DMS53 treated with DMSO at 0.1 percent for 48 hours (cell line): ENCODE data around the gene COL9A3.

Experiments
- DNase-seq: peaks from one replicate; lab custom pipeline; 2025; ENCODE audit not compliant: unreplicated experiment; lab: John Stamatoyannopoulos, UW

Gene COL9A3

DNA sequence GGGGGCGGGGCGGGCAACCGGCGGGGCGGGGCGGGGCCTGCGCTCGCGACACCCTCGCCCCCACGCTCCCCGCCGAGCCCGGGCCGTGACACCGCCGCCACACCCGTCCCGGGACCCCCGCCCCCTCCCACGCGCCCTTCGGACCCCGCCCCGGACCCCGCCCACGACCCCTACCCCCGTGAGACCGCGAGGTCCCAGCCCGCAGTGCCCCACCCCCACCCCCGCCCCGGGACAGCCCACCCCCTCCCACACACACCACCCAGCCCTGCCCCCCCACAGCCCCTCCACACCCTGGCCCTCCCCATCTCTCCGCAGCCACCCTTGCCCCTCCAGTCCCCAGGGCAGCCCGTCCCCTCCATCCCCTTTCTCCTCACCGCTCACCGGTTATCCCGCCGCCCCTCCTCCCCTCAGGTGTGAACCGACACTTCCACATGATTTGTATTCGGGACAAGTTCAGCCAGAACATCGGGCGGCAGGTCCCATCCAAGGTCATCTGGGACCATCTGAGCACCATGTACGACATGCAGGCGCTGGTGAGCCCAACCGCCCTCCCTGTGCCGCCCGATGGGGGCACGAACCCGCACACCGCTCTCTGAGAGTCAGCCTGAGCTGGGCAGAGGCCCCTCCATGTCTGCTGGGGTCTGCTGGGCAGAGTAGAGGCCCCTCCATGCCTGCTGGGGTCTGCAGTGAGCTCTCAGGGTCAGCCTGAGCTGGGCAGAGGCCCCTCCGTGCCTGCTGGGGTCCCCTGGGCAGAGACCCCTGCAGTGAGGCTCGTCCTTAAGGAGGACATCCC lies 20.0 kb upstream of the COL9A3 start:
- no peak for DNase-seq

DNA sequence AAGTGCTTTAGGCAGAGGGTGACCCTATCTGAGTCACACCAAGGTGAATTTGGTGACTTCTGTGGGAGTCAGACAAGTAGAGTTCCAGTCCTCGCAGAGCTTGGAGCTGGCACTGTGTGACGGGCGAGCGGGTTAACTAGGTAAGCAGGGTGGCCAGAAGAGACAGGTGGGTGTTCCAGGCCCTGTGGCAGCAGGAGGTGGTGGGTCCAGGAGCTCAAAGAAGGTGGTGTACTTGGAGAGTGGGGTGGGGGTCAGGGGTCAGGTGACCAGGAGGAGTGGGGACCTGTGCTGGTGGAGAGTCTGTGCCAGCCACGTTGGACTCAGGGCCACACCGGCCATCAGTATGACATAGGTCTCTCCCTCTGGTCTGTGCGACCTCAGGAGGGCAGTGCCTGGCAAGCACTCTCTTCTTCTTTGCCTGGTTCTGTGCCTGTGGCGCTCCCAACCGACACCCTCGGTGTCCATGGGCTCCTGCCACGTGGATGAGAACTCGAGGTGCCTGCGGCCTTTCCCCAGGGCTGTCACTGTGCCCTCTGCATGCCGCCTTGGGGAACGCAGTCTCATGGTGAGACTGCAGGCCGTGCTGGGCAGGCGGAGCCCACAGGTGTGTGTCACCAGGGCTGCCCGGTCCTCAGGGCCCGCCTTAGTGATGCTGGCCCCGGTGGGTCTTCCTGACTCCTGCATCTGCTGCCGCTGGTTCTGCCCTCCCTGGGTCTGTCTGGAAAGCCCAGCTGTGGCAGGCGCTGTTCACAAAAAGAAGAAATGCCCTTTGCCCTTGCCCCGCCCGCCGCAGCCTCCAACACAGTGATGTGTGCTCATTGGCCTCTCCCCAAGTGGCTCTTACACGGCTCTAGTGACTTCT lies 18.9 kb upstream of the COL9A3 start:
- no peak for DNase-seq

DNA sequence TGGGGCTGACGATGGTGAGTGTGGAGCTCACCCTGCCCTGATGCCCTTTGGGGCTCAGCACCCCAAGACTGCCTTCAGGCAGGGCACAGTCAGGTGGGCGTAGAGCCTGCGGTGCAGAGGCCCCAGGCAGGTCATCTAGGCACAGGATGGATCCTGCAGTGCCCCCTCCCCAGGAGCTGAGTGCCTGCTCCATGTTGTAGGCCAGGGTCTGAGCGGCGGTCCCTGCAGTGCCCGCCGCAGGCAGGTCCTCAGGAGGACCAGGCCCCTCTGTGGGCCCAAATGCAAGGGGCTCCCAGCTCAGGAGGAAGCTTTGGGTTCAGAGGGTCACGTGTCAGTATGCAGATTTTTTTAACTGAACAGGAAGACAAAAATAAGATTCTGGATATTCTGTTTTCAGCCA lies 17.8 kb upstream of the COL9A3 start:
- DNase-seq: no peak

DNA sequence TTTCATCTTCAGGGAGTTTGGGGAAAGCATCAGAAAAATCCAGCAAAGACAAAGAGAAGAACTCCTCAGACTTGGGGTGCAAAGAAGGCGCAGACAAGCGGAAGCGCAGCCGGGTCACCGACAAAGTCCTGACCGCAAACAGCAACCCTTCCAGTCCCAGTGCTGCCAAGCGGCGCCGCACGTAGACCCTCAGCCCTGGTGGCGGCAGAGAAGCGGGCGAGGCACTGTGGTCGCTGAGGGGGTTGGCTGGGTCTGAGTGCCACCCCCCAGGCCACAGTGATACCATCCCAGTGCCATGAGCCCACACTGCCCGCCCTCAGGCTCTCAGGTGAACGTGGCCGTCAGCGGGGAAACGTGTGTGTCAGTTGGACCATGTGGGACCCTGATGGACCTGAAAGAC lies 17.4 kb upstream of the COL9A3 start:
- no peak for DNase-seq

DNA sequence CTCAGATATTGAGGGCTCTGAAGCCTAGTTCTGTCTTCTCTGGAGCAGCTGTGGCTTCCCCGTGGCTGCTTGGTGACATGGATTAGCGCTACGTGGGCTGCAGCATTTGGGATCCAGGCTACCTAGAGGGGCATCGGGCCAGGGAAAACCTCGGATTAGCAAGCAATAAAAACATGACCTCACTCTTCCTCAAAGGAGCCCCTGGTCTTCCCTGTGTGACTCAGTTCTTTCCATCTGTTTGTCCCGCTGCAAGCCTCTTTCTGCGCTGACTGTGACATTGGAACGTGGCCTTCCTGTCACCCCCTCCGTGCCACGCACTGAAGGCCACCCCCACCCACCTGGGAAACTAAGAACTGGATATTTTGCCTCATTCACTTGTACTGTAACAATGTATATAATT lies 17.0 kb upstream of the COL9A3 start:
- DNase-seq: no peak

DNA sequence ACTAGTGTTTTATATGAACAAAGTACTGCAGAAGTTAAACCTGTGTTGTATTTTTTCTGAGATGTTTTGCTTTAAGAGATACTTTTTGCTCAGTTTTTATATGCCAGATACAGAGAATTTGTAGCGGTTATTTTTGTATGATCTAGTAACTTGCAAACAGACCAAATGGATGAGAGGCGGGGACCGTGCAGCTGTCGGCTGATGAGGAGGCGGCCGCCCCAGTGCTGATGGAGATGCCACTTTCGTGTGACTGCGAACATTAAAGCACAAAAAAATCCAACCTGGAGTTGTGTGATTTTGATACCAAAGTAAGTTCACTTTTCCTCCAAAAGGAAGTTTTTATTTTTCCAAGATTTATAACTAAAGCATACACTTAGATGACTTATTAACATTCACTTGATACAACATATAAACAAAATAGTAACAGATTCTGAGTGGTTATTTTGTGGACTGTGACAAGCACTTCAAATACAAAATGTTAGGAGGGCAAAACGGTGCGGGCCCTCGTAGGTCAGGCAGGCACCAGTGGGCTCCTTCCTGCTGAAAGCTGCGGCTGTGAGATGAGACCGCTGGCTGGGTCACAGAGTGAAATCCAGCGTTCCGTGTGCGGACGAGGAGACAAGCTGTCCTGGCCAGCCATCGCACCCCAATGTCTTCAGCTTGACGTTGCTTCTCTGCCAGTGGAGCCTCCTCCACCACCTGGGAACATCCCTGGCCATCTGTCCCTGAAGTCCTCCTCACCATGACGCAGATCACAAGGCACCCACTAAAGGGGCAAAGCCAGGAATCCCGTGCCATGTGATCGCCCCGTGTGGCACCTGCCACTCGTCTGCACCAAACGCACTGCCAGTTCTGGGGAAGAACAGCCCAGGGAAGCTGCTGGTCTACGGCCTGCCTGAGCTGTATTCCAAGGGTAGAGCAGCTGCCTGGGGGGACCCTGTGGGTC lies 16.3 kb upstream of the COL9A3 start:
- DNase-seq: no peak

DNA sequence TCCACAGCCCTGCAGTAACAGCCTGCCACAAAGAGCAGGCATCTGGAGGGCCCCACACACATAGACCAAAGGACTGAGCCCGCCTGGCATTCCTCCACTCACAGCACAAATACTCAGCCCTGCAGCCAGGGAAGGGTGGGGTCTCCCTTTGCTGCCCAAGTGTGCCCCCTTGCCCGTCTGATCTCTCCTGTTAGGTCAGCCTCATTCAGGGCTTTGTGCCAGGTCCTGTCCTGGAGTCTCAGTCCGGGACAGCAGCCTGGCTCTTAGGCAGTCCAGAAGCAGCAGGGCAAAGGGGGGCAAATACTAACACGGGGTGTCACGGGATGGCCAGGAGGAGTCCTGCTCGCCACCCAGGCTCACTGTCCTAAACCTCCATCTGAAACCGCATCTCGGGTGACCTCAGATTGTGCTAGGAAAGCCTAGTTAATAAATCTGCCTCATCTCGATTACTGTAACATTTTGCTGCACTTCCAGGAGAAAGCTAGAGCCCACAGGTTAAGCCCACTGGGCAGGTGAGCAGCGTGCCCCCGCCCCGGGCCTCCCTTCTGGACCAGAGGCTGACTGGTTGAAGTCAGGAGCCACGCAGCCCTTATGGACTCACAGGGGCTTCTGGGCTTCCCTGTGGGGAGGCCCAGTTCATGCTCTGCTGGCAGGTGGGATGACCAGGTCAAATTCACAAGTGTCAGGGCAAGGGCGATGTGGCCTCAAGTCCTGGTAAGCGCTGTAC lies 15.4 kb upstream of the COL9A3 start:
- no peak for DNase-seq

DNA sequence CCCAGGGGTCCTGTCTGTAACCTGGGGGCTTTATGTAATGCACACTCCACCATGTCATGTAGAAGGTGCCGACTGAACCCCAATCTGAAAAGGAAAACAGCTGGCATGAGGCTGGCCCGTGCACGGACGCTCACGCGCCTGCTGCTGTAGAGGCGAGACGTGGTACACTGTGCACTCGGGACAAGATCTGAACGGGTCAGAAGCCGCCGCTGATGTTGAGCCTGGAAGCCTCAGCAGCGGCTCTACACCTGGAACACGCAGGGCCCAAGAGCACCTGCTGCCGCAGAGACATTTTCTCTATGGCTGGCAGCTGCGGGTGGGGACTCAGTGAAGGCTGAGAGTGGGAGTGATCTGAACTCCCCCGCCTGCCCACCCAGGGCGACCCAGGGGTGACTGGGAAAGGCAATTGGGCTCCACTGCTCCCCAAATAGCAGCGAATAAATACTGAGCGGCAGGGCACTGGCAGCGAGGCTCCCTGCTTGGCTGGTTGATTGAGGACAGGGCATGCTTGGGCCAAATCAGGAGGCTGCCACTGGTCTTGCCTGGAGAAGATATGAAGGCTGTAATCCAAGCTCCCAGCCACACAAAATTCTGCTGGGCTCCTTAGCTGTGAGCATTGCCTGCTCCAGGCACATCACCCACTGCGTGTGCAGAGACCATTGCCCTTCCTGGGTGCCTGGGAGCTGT lies 14.7 kb upstream of the COL9A3 start:
- DNase-seq: no peak

DNA sequence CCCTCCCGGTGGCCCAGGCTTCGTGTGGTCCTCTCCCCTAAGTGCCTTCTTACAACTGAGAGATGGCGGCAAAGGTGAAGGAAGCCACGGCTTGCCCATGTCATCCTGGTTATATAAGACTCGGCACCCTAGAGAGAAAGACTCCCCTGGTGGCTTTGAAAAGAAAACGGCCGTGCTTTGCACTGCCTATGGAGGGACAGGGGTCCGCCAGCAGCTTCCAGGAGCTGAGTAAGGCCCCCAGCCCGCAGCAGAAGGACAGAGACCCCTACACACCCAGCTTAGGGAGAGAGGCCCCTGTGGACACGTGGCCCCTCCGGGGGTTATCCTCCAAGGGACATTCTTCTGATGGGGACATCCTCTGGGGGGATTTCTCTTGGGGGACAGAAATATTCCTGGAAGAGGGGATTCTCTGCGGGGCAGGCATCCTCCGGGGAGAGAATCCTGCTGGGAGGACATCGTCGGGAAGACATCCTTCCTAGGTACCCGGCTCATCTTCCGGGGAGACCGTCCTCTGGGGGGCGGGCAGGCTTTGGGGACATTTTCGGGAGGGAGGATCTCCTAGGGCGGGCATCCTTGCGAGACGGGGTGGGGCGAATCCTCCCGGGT lies 12.7 kb upstream of the COL9A3 start:
- DNase-seq: no peak

DNA sequence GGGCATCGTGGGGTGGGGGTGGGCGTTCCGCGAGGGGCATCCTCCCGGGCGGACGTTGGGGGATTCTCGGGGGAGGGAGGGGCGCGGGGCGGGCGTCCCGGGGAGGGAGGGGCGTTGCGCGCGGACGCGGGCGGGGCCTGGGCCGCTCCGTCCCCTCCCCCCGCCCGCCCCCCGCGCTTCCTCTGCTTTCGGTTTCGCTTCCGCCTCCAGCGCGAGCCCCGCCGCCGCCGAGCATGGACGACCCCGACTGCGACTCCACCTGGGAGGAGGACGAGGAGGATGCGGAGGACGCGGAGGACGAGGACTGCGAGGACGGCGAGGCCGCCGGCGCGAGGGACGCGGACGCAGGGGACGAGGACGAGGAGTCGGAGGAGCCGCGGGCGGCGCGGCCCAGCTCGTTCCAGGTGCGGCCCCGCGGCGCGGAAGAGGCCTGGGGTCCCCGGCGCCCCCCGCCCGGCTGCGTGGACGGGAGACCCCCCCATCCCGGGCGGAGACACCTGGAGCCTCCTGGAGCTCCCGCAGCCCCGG lies 12.2 kb upstream of the COL9A3 start, which contains the start of gene OGFR:
TSS of gene OGFR (plus strand) at position 209 of the 528 bp plus-strand sequence. CDS start at position 234, 25 bp downstream.
- no peak for DNase-seq

DNA sequence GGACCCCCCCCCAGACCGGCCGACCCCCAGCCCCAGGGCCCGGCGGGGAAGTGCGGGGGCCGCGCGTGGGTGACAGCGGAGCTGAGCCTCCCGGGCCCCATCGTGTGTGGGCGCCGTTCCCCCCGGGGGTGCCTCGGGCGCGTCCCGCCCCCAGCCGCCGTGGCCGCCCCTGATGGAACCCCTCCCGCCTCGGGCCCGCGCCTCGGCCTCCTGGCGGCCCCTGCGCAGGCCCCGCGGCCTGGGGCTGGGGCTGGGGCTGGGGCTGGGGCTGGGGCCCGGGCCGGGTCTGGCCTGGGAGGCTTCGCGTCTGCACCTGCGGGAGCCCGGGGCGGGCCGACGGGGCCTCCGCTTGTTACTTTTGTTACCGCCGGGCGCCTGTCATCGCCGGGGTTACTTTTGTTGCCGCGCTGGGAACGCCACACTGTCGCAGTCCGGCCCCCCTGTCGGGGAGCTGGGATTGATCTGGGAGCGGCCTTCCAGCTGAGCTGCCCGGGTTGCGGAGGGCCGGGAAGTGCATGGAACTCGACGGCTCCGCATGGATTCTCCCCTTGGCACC lies 11.6 kb upstream of the COL9A3 start:
- no peak for DNase-seq

DNA sequence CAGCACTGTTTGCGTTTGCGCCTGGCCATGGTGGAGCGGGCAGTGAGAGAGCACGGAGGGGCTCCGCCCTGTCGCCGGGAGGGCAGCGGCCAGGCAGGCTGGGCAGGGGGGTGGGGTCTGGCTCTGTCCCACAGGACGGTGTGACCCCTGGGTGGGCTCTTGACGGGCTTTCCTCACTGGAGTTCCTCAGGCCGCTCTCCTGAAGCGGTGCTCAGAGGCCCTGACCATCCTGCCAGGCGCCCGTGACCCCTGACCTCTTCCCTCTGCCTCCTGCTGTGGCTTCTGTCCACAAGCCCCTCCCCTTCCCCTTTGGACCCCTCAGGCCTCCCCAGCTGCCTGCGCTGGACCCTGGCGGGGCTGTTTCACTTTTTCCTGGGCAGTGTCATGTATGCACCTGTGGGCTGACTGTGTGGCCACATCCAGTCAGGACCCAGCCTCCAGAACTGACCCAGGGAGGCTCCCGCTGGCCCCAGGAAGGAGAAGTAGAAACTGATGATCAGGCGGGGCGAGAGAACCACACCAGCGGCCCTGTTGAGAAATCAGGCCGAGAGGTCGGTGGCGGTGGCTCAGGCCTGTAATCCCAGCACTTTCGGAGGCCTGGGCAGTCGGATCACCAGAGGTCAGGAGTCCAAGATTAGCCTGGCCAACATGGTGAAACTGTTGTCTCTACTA lies 11.0 kb upstream of the COL9A3 start:
- DNase-seq: no peak

DNA sequence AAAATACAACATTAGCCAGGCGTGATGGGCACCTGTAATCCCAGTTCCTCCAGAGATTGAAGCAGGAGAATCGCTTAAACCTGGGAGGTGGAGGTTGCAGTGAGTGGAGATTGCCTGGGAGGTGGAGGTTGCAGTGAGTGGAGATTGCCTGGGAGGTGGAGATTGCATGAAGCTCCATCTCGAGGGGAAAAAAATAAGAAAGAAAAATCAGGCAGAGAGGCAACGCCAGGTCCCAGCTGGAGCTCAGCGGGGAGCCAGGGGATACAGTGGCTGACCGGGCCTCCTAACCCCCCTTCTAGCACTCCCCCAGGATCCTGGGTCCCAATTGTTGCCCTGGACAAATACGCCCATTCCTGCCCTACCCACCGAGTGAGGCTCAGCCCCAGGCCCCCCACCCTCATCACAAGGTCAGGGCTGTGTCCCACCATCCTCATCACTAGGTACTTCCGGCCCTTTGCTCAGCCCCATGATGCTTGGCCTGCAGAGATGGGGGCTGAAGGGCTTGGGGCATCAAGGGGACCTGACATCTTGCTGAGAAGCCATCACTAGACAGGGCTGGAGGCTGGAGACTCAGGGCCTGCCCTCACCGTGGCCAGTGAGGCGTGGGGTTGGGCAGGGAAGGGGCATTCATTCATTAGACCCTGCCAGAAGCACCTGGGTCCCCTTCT lies 10.3 kb upstream of the COL9A3 start:
- no peak for DNase-seq

DNA sequence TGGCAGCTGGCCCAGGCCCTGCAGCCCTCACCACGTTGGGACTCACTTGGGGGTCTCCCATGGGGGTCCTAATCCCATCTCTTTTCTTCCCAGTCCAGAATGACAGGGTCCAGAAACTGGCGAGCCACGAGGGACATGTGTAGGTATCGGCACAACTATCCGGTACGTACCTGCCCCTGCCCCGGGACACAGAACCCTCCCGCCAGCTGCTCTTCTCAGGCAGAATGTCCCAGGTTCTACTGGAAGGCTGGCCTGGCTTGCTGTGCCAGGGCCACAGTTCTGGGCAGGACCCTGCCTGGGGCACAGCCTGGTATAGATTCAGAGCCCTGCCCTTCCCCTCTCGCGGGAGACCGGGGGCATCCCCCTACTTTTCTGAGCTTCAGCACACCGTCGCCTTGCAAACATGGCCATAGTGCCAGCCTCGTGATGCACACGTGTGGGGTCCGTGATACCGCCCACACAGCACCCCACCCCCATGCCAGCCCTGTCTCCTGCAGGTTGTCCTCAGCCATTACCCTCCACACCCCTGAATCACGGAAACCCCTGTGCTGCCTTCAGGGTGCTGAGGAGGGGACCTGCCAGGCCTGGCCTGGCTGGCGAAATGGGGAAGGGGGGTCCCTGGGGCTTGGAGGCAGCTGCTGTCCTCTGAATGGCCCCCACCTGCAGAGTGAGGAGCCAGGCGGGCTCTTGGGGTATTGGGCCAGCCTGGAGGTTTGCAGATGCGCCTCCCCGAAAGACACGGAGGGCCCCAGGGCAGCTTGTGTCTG lies 9.2 kb upstream of the COL9A3 start:
- DNase-seq: no peak

DNA sequence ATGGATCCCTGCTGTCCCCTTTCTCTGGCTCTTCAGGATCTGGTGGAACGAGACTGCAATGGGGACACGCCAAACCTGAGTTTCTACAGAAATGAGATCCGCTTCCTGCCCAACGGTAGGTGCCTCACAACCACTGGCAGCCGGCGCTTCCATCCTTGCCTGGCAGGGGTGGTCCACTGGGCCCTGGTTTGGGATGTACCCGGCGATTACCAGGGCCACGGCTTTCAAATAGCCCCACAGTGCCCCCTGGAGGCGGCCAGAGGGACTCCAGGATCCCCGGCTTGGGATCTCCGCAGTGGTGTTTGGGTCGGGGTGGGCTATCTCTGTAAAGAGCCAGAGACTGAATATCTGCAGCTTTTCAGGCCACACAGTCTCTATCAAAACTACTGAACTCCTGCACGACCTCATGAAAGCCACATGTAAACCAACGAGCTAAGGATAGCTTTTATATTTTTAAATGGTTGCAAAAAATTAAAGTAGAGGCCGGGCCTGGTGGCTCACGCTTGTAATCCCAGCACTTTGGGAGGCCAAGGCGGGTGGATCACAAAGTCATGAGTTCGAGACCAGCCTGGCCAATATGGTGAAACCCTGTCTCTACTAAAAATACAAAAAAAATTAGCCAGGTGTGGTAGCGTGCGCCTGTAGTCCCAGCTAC lies 8.5 kb upstream of the COL9A3 start:
- DNase-seq: peak; percentile 33
